Measurements from ENCODE around the gene ARSI.

ARSI gene

GRCh38 chr5:150333400-150333799 is 30.7 kb upstream of the ARSI start:
- no peak for TF ChIP-seq ZNF565 (CRISPR knock-in tag; conservative IDR thresholded peaks at IDR 0.05; ENCODE audit: low read depth)
- TF ChIP-seq ZFP30 (CRISPR knock-in tag; IDR thresholded peaks at IDR 0.05), result no peak
- TF ChIP-seq RARB (CRISPR knock-in tag; IDR thresholded peaks at IDR 0.05), result no peak
- no peak for TF ChIP-seq POU6F1 (CRISPR knock-in tag; IDR thresholded peaks at IDR 0.05; ENCODE audit: borderline replicate concordance, low read depth)
- TF ChIP-seq, protein P1, sequence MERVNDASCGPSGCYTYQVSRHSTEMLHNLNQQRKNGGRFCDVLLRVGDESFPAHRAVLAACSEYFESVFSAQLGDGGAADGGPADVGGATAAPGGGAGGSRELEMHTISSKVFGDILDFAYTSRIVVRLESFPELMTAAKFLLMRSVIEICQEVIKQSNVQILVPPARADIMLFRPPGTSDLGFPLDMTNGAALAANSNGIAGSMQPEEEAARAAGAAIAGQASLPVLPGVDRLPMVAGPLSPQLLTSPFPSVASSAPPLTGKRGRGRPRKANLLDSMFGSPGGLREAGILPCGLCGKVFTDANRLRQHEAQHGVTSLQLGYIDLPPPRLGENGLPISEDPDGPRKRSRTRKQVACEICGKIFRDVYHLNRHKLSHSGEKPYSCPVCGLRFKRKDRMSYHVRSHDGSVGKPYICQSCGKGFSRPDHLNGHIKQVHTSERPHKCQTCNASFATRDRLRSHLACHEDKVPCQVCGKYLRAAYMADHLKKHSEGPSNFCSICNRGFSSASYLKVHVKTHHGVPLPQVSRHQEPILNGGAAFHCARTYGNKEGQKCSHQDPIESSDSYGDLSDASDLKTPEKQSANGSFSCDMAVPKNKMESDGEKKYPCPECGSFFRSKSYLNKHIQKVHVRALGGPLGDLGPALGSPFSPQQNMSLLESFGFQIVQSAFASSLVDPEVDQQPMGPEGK (CRISPR knock-in tag; IDR thresholded peaks at IDR 0.05; ENCODE audit: borderline replicate concordance), result no peak
- TF ChIP-seq GLIS3 (CRISPR knock-in tag; IDR thresholded peaks at IDR 0.05), result no peak
- no peak for TF ChIP-seq ZC3H10 (CRISPR knock-in tag; IDR thresholded peaks at IDR 0.05)
- no peak for TF ChIP-seq CREB5 (CRISPR knock-in tag; IDR thresholded peaks at IDR 0.05; ENCODE audit: low read depth)
- no peak for TF ChIP-seq ISL1 (CRISPR knock-in tag; IDR thresholded peaks at IDR 0.05)
- TF ChIP-seq ARNTL (CRISPR knock-in tag; IDR thresholded peaks at IDR 0.05; ENCODE audit: borderline replicate concordance, low read depth), result no peak
- no peak for ATAC-seq

- TF ChIP-seq TSHZ2 (CRISPR knock-in tag; IDR thresholded peaks at IDR 0.05), result no peak
- no peak for ATAC-seq
Measured at GRCh38 chr5:150329881-150330876, 27.5 kb upstream of the ARSI start.

GRCh38 chr5:150329038-150329437 is 26.3 kb upstream of the ARSI start:
- no peak for TF ChIP-seq GLIS3 (CRISPR knock-in tag; IDR thresholded peaks at IDR 0.05)
- TF ChIP-seq TSHZ2 (CRISPR knock-in tag; IDR thresholded peaks at IDR 0.05), result no peak
- no peak for TF ChIP-seq ZNF565 (CRISPR knock-in tag; conservative IDR thresholded peaks at IDR 0.05; ENCODE audit: low read depth)
- no peak for TF ChIP-seq CSDC2 (CRISPR knock-in tag; IDR thresholded peaks at IDR 0.05)
- ATAC-seq, result no peak

DNA sequence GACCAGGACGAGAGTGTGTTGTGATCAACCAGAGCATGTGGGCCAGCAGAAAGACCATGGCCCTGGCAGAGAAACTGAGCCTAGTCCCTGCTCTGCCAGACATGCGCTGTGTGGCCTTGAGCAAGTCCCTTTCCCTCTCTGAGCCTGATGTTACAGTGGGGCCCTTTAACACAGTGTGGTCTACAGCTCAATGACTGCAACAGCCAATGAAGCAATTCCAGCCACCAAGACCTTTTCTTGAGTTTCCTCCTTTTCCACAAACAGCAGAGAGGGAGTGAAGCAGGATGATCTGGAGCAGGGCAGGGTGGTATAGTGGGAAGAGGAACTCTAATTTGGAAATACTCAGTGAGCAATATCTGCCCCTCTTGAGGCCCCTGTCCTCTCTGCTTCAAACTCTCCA is 25.8 kb upstream of the ARSI start:
- ATAC-seq, result no peak
- TF ChIP-seq TCF4 (CRISPR knock-in tag; IDR thresholded peaks at IDR 0.05; ENCODE audit: borderline replicate concordance), result no peak
- TF ChIP-seq ZC3H10 (CRISPR knock-in tag; IDR thresholded peaks at IDR 0.05), result no peak
- no peak for TF ChIP-seq GLIS3 (CRISPR knock-in tag; IDR thresholded peaks at IDR 0.05)
- no peak for TF ChIP-seq TOX (CRISPR knock-in tag; IDR thresholded peaks at IDR 0.05; ENCODE audit: borderline replicate concordance)
- no peak for TF ChIP-seq RARB (CRISPR knock-in tag; IDR thresholded peaks at IDR 0.05)
- no peak for TF ChIP-seq ARNTL (CRISPR knock-in tag; IDR thresholded peaks at IDR 0.05; ENCODE audit: borderline replicate concordance, low read depth)
- TF ChIP-seq ZFP3 (CRISPR knock-in tag; IDR thresholded peaks at IDR 0.05), result no peak
- no peak for TF ChIP-seq PPARA (CRISPR knock-in tag; IDR thresholded peaks at IDR 0.05; ENCODE audit: borderline replicate concordance)
- no peak for TF ChIP-seq POU6F1 (CRISPR knock-in tag; IDR thresholded peaks at IDR 0.05; ENCODE audit: borderline replicate concordance, low read depth)
- no peak for TF ChIP-seq CSDC2 (CRISPR knock-in tag; IDR thresholded peaks at IDR 0.05)
- TF ChIP-seq CREB5 (CRISPR knock-in tag; IDR thresholded peaks at IDR 0.05; ENCODE audit: low read depth), result no peak
- TF ChIP-seq ZNF565 (CRISPR knock-in tag; conservative IDR thresholded peaks at IDR 0.05; ENCODE audit: low read depth), result no peak
- TF ChIP-seq ESRRG (CRISPR knock-in tag; IDR thresholded peaks at IDR 0.05), result no peak
